Heart left ventricle (tissue), 13 donors: ENCODE data around the gene POLR3B.

ENCODE experiments used
- CTCF ChIP-seq, 12 donors: fragments of 200-600 bp; sonication (generic) in 4 of 12; IDR thresholded peaks; one replicate each; pipeline versions ENCODE4 v1.5.0 to v1.8.0; 2018 to 2022; ENCODE audit warnings: antibody characterized with exemption in 12 of 12, mild to moderate bottlenecking in 5 of 12
- POLR2A ChIP-seq, 2 donors: fragments of 450-650 bp; IDR thresholded peaks; one replicate each; pipeline ENCODE4 v1.6.1; 2017; ENCODE audit warnings: antibody characterized with exemption in 2 of 2, mild to moderate bottlenecking in 2 of 2, moderate library complexity in 2 of 2
- donor health status: ischemic (EF 13 %, LVEDD 7.1; RV severe dilation, severe dysfunction).
- donor health status: DM: no; HTN: yes; CAD: no.
- donor health status: DM: no; HTN: no; CAD: no.
- donor health status: ischemic (EF 25% LVEDD 6.9; RV normal size, moderate dysfunction).
- donor health status: ischemic (EF 25% LVEDD 5.7; RV mildly dilated, moderate dysfunction).
- donor health status: ischemic (EF 35%, LVEDD 5.7; RV mildly dilated, moderate dysfunction).
- donor health status: nonischemic (EF 11% LVEDD 7.7; RV severe dilation, severe dysfunction).
- donor health status: DM: yes; HTN: yes; CAD: no.
- donor health status: PGD.
- donor health status: ischemic (EF 29% LVEDD 5.4; RV normal size, mild dysfunction).
- donor health status: nonischemic (EF 23%, LVEDD 6.1; RV moderate dilation, normal function).

GRCh38 chr12:106386813-106387535, 29.4 kb downstream of the POLR3B start:
- no peak for TF ChIP-seq CTCF (IDR thresholded peaks at IDR 0.05)
- TF ChIP-seq POLR2A (IDR thresholded peaks at IDR 0.05): no peak
